ENCODE measurements around the gene CEBPZOS.

Gene CEBPZOS

DNA sequence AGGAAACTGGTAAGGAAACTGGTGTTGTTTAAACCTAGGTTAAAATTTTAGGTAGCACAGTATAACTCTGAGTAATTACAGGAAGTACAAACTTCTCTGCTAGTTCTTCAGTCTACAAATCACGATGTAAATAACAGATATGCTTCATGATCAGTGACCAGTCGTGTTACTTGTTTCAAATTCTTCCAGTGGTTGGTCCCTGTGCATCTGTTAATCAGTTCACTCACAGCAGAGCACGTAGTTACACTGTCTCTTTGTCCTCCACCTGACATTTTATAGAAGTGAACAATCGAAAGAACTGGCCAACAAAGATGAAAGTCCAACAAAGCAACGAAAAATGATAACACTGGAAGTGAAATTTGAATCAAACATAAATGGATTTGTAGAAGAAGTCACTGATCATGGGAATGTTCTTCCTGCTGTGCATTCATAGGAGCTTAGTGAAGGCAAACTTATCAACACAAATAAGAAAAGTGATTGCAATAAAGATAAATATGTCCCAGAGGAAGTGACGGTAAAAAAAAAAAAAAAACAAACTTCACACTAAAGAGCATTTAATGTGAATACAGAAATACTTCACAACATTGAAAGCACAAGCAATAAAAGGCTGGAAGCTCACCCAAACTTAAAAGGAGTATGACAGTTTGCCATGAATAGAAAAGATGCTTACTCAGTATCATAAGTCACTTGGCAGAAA lies 46.5 kb upstream of the CEBPZOS start (continued):
- TF ChIP-seq ZNF354C (tag by site-specific recombination; IDR thresholded peaks at IDR 0.05; ENCODE audit: borderline replicate concordance, low read depth) = no peak
- TF ChIP-seq ZNF658 (tag by site-specific recombination; IDR thresholded peaks at IDR 0.05) = no peak
- no peak for TF ChIP-seq ZNF404 (tag by site-specific recombination; IDR thresholded peaks at IDR 0.05)
- TF ChIP-seq, protein P1, sequence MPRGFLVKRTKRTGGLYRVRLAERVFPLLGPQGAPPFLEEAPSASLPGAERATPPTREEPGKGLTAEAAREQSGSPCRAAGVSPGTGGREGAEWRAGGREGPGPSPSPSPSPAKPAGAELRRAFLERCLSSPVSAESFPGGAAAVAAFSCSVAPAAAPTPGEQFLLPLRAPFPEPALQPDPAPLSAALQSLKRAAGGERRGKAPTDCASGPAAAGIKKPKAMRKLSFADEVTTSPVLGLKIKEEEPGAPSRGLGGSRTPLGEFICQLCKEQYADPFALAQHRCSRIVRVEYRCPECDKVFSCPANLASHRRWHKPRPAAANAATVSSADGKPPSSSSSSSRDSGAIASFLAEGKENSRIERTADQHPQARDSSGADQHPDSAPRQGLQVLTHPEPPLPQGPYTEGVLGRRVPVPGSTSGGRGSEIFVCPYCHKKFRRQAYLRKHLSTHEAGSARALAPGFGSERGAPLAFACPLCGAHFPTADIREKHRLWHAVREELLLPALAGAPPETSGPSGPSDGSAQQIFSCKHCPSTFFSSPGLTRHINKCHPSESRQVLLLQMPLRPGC (tag by site-specific recombination; IDR thresholded peaks at IDR 0.05) = no peak
- TF ChIP-seq ZNF311 (tag by site-specific recombination; IDR thresholded peaks at IDR 0.05; ENCODE audit: borderline replicate concordance) = no peak
- TF ChIP-seq YY2 (tag by site-specific recombination; IDR thresholded peaks at IDR 0.05) = no peak
- TF ChIP-seq ZNF324 (tag by site-specific recombination; IDR thresholded peaks at IDR 0.05) = no peak
- no peak for TF ChIP-seq ZBTB21 (tag by site-specific recombination; IDR thresholded peaks at IDR 0.05)
- peak; percentile 79 for TF ChIP-seq FEZF1 (tag by site-specific recombination; IDR thresholded peaks at IDR 0.05)
- no peak for TF ChIP-seq ZBTB48 (tag by site-specific recombination; IDR thresholded peaks at IDR 0.05)
- no peak for TF ChIP-seq ZSCAN30 (tag by site-specific recombination; IDR thresholded peaks at IDR 0.05)
- TF ChIP-seq, protein P2, sequence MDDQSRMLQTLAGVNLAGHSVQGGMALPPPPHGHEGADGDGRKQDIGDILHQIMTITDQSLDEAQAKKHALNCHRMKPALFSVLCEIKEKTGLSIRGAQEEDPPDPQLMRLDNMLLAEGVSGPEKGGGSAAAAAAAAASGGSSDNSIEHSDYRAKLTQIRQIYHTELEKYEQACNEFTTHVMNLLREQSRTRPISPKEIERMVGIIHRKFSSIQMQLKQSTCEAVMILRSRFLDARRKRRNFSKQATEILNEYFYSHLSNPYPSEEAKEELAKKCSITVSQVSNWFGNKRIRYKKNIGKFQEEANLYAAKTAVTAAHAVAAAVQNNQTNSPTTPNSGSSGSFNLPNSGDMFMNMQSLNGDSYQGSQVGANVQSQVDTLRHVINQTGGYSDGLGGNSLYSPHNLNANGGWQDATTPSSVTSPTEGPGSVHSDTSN (CRISPR knock-in tag; IDR thresholded peaks at IDR 0.05) = no peak
- TF ChIP-seq, protein P3, sequence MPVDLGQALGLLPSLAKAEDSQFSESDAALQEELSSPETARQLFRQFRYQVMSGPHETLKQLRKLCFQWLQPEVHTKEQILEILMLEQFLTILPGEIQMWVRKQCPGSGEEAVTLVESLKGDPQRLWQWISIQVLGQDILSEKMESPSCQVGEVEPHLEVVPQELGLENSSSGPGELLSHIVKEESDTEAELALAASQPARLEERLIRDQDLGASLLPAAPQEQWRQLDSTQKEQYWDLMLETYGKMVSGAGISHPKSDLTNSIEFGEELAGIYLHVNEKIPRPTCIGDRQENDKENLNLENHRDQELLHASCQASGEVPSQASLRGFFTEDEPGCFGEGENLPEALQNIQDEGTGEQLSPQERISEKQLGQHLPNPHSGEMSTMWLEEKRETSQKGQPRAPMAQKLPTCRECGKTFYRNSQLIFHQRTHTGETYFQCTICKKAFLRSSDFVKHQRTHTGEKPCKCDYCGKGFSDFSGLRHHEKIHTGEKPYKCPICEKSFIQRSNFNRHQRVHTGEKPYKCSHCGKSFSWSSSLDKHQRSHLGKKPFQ (tag by site-specific recombination; IDR thresholded peaks at IDR 0.05) = peak; percentile 70; the same call in 1 of the 2 replicates
- TF ChIP-seq SCRT1 (tag by site-specific recombination; IDR thresholded peaks at IDR 0.05; ENCODE audit: borderline replicate concordance) = no peak

DNA sequence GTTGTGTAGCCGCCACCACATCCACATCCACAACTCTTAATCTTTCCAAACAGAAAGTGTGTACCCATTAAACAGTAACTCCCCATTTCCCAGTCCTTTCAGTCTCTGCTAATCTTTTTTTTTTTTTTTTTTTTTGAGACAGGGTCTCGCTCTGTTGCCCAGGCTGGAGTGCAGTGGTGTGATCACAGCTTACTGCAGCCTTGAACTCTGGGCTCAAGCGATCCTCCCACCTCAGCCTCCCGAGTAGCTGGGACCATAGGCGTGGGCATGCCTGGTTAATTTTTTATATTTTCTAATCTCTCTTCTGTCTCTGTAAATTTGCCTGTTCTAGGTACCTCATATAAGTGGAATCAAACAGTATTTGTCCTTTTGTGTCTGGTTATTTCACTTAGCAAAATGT lies 43.1 kb upstream of the CEBPZOS start:
- ChIA-PET CTCF (no interaction called here), POLR2A (no interaction called here)
- peaks cover 5 to 17% of the 10 kb centered on the region in 2 experiments; a peak in 2 of 3 replicates for H3K36me3 ChIP-seq (ENCODE audit: control insufficient read depth in 2 of 2, insufficient read depth in 1 of 2, low read length in 2 of 2)
- no peak overlapping the region for H3K27ac ChIP-seq (ENCODE audit: extremely low read depth, low read depth, low read length)
- no peaks in the 10 kb centered on the region for H3K9me3 ChIP-seq (ENCODE audit: control insufficient read depth, insufficient read depth, low read depth, low read length)
- peaks cover 19% of the 10 kb centered on the region for H3K4me1 ChIP-seq (ENCODE audit: control insufficient read depth, insufficient read depth, low read length)
- H3K4me3 ChIP-seq (ENCODE audit: low read depth, low read length) = no peak overlapping the region
- TF ChIP-seq ZNF664 (tag by site-specific recombination; IDR thresholded peaks at IDR 0.05) = no peak
- no peak for TF ChIP-seq ZNF843 (tag by site-specific recombination; IDR thresholded peaks at IDR 0.05)
- TF ChIP-seq ZNF155 (tag by site-specific recombination; IDR thresholded peaks at IDR 0.05) = no peak
- TF ChIP-seq ZNF660 (tag by site-specific recombination; IDR thresholded peaks at IDR 0.05) = no peak
- TF ChIP-seq ZNF10 (tag by site-specific recombination; IDR thresholded peaks at IDR 0.05) = no peak
- no peak for TF ChIP-seq ZNF639 (tag by site-specific recombination; IDR thresholded peaks at IDR 0.05)
- TF ChIP-seq ZXDB (tag by site-specific recombination; IDR thresholded peaks at IDR 0.05) = no peak
- no peak for TF ChIP-seq ZNF266 (tag by site-specific recombination; IDR thresholded peaks at IDR 0.05; ENCODE audit: low read depth)
- TF ChIP-seq MYNN (tag by site-specific recombination; IDR thresholded peaks at IDR 0.05; ENCODE audit: borderline replicate concordance) = no peak
- no peak for TF ChIP-seq ZNF423 (tag by site-specific recombination; IDR thresholded peaks at IDR 0.05)
- no peak for TF ChIP-seq ZNF148 (tag by site-specific recombination; IDR thresholded peaks at IDR 0.05; ENCODE audit: borderline replicate concordance)
- TF ChIP-seq ZNF776 (tag by site-specific recombination; IDR thresholded peaks at IDR 0.05; ENCODE audit: borderline replicate concordance) = no peak
- TF ChIP-seq SETDB1 (IDR thresholded peaks at IDR 0.05; ENCODE audit: insufficient read length, low read length) = no peak
- TF ChIP-seq OSR2 (tag by site-specific recombination; IDR thresholded peaks at IDR 0.05) = no peak
- TF ChIP-seq ZNF544 (tag by site-specific recombination; IDR thresholded peaks at IDR 0.05) = no peak
- TF ChIP-seq ZFHX2 (tag by site-specific recombination; conservative IDR thresholded peaks at IDR 0.05) = no peak
- no peak for TF ChIP-seq ZNF433 (tag by site-specific recombination; IDR thresholded peaks at IDR 0.05; ENCODE audit: low read depth)

Measured in HEK293 (cell line).